Measurements from ENCODE around the gene PRKCE.

Gene PRKCE

DNA sequence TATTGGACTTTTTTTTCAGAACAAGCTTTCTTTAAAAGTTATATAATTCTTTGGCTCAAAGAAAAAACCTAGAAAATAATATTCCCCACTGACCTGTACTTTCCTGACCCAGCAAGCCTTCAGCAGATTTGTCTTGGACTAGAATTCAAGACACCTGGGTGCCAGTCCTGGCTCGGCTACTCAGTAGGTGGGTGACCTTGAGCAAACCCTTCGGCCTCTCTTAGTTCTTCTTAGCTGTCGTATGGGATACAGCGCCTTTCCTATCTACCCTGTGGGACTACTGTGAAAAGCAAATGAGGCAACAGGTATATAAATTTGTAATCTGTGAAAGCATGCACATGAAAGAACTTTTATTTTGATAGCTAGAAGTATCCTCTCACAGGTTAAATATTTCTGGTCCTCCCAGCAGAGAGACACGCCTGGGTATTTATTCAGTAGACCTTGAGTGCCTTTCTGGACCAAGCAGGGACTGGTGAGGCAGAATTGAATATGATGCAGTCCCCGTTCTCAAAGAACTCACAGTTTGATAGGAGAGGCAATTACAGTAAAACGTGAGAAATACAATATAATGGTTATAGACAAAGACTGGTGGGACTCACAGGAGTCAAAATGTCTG is 576.3 kb downstream of the PRKCE start:
- Mint-ChIP-seq H3K4me1 (peaks cover 34% of the 10 kb centered on the region), H3K27me3 (peaks cover 29% of the 10 kb centered on the region), H3K27ac (no peak overlapping the region), H3K36me3 (no peaks in the 10 kb centered on the region), H3K4me3 (no peak overlapping the region), H3K9me3 (peaks cover 6% of the 10 kb centered on the region)
- ATAC-seq = no peak

DNA sequence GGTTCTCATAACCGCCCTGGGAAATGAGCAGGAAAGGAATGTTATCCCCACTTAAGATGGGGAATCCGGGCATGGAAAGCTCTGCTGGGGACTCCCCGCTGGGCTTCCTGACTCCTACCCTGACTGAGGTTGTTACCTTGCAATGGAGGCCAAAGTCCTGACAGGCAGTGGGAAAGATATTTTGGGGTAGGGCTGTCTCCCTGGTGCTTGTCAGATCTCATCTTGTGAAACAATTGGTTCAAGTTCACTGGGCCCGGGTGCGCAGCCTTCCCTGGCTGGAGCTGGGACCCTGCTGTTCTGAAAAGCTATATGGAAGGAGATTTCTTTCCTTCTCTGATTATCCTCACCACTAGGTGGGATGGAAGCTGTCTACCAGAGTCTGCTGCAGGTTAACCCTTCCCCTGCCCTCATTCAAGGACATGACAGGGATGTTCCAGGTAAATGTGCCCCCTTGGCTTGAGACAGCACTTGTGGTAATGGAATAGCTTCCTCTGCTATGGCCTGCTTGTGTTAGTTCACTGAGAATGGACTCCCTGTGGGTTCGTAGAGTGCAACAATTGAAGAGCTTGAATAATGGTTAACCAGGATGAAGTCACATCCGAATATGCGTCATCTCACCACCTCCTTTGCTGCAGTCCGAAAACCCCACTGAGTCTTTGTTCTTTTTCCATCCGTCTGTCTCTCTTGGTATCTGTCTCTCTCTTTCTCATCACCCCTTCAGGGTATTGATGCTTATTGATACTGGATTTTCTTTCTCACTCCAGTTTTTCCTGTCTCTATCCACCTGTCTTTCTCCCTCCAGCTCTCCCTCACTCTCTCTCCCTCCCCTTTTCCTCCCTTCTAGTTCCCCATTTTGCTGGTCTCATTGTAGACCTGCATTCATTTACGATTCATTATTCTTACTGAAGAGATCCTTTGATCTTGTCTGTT is 577.9 kb downstream of the PRKCE start:
- Mint-ChIP-seq H3K27me3 (peaks cover 29% of the 10 kb centered on the region), H3K9me3 (no peaks in the 10 kb centered on the region), H3K36me3 (no peaks in the 10 kb centered on the region), H3K4me3 (peak overlapping the region; percentile 32), H3K4me1 (peaks cover 24% of the 10 kb centered on the region), H3K27ac (no peak overlapping the region)
- ATAC-seq = peak; percentile 53

- Mint-ChIP-seq H3K4me1 (peaks cover 24% of the 10 kb centered on the region), H3K4me3 (no peak overlapping the region), H3K27me3 (peaks cover 24% of the 10 kb centered on the region), H3K36me3 (no peaks in the 10 kb centered on the region), H3K27ac (no peak overlapping the region), H3K9me3 (no peaks in the 10 kb centered on the region)
- ATAC-seq = peak; percentile 47
Observed at GRCh38 chr2:46230115-46230571, 578.7 kb downstream of the PRKCE start.

- Mint-ChIP-seq H3K27ac (no peak overlapping the region), H3K4me1 (peaks cover 21% of the 10 kb centered on the region), H3K36me3 (no peaks in the 10 kb centered on the region), H3K4me3 (no peak overlapping the region), H3K9me3 (no peaks in the 10 kb centered on the region), H3K27me3 (peaks cover 17% of the 10 kb centered on the region)
- ATAC-seq = no peak
Observed at GRCh38 chr2:46230677-46231425, 579.4 kb downstream of the PRKCE start.

GRCh38 chr2:46231721-46232120 is 580.2 kb downstream of the PRKCE start:
- ATAC-seq = no peak
- H3K27me3 Mint-ChIP-seq = peaks cover 10% of the 10 kb centered on the region
- H3K9me3 Mint-ChIP-seq = no peaks in the 10 kb centered on the region
- H3K4me1 Mint-ChIP-seq = peaks cover 13% of the 10 kb centered on the region
- H3K27ac Mint-ChIP-seq = no peak overlapping the region
- no peak overlapping the region for H3K4me3 Mint-ChIP-seq
- H3K36me3 Mint-ChIP-seq = no peaks in the 10 kb centered on the region

GRCh38 chr2:46232860-46233259 is 581.4 kb downstream of the PRKCE start:
- no peaks in the 10 kb centered on the region for H3K9me3 Mint-ChIP-seq
- no peak overlapping the region for H3K4me3 Mint-ChIP-seq
- H3K36me3 Mint-ChIP-seq = no peaks in the 10 kb centered on the region
- ATAC-seq = no peak
- H3K4me1 Mint-ChIP-seq = peaks cover 13% of the 10 kb centered on the region
- peaks cover 10% of the 10 kb centered on the region for H3K27me3 Mint-ChIP-seq
- H3K27ac Mint-ChIP-seq = no peak overlapping the region

DNA sequence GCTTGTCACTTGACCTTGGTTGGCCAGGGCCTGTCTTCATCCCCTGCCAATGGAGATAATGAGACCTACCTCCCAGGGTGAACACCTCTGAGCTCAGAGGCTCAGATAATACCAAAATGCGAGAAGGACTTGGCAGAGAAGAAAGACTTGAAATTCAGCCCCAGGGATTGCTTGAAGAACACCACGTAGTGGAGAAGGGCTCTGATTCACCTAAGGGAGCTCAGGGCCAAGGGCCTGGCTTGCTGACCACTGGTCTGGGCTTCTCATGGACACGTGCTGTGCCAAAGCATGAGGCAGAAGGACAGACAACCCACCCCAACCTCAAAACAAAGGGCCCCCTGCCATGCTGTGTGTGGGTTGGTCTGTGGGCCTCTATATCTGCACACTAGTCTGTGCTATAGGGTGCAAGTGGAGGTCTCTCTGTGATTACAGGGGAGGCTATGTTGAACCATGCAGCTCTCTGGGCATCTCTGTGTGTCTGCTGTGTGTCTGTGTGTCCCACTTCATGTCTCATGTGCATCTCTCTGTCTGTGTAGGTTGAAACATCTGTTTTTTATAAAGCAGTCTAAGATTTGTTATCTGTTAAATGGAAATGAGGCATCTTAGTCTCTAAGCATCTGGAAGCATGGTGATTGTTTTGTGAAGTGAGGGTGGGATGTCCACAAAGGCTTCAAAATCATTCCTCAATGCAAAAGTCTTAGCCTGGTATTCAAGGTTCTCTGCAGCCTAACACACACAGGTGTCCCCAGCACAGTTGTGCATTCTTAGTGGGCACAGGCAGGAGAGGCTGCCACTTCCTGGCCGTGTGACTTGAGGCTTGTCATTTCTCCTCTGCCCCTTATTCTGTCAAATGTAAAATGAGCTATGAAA is 584.8 kb downstream of the PRKCE start:
- ATAC-seq = no peak
- Mint-ChIP-seq H3K36me3 (no peaks in the 10 kb centered on the region), H3K27me3 (peaks cover 10% of the 10 kb centered on the region), H3K9me3 (no peaks in the 10 kb centered on the region), H3K4me1 (no peaks in the 10 kb centered on the region), H3K4me3 (no peak overlapping the region), H3K27ac (no peak overlapping the region)

DNA sequence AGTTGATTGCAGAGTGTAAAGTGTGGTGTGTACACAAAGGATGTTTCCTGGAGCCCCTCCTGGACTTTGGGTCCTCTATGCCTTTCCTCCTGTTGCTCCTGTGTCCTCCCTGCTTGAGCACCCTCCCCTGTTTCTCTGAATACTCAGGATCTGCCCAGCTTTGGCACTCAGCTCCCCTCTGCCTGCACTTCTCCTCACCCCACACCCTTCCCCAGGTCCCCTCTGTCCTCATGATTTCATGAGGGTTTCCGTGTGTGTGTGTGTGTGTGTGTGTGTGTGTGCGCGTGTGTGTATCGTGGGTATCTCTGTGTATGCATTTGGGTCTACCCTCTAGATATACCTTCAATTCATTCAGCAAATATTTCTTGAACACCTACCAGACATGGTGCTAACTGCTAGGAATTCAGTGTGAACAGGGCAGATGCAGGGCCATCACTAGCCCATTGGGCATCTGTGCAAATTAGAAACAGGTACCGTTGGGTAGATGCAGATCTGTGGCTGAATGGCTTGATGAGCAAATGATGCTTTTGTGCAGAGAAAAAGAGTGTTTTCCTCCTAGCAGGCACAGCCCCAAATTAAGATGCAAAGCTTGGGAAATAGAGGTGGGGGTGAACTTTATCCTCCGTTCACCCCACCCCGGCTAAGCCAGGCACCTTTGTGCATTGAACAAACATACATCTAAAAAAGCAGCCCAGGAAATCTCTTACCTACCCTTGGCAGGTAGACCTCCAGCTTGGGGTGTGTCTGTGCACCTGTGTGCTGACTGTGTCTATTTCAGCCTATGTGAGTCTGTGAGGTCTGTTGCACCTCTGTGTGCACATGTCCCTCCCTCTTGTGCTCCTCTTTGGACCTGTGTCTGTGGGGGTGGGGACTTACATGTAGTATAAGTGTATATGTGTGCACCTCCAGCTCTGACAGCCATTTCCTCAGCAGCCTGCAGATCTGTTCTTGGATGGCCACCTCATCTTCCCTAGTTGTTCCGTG is 585.7 kb downstream of the PRKCE start:
- Mint-ChIP-seq H3K4me1 (no peaks in the 10 kb centered on the region), H3K4me3 (no peak overlapping the region), H3K9me3 (no peaks in the 10 kb centered on the region), H3K27ac (no peak overlapping the region), H3K36me3 (no peaks in the 10 kb centered on the region), H3K27me3 (peaks cover 3% of the 10 kb centered on the region)
- no peak for ATAC-seq

All from stimulated activated memory B cell treated with anti-CD40 and anti-IgM and Interleukin-4, amounts not matched to agents 10 μg/mL and 1 μg/mL and 100 μg/mL, for 72 hours (primary cell).